Measurements from ENCODE around the gene IP6K3. TPM values are rescaled to one million over a fixed set of nuclear protein-coding genes. Genes with fewer than 3 reads are reported as not detected.

IP6K3 gene
- total and polyA plus RNA-seq, 2 donors (not counting 1 experiment from before 2014, with no cell fraction given): not detected

GRCh38 chr6:33785778-33786177 lies 39.1 kb upstream of the IP6K3 start:
- Histone ChIP-seq H4K20me1 (ENCODE audit: control insufficient read depth, insufficient read depth, low read length, poor library complexity, severe bottlenecking) (peaks cover 69% of the 10 kb centered on the region), H2AFZ (ENCODE audit: insufficient read depth, low read depth, low read length, poor library complexity, severe bottlenecking) (no peak overlapping the region), H3K27me3 (replicated peaks in 1 of 4; ENCODE audit: control extremely low read depth in 1 of 4, control insufficient read depth in 3 of 4, insufficient read depth in 4 of 4, low read length in 3 of 4) (no peaks in the 10 kb centered on the region), H3K4me1 (ENCODE audit: control insufficient read depth in 2 of 2, insufficient read depth in 2 of 2, low read length in 2 of 2) (peaks cover 34 to 37% of the 10 kb centered on the region in 2 donors), H3K4me2 (replicated peaks; ENCODE audit: low read depth, low read length, poor library complexity, severe bottlenecking) (no peak overlapping the region), H3K79me2 (ENCODE audit: control insufficient read depth, insufficient read depth, low read length) (peaks cover 69% of the 10 kb centered on the region), H3K36me3 (replicated peaks in 1 of 2; ENCODE audit: control extremely low read depth in 1 of 2, control insufficient read depth in 1 of 2, extremely low read depth in 1 of 2, insufficient read depth in 2 of 2, low read length in 1 of 2) (peaks cover 2 to 46% of the 10 kb centered on the region in 2 experiments), H3K27ac (ENCODE audit: low read length in 2 of 2) (peak overlapping the region in 1 of 2 donors; percentile 21), H3K4me3 (ENCODE audit: control extremely low read depth in 1 of 5, extremely low read depth in 1 of 5, insufficient read depth in 1 of 5, low read depth in 2 of 5, low read length in 4 of 5) (no peak overlapping the region), H3K9ac (ENCODE audit: low read length) (no peak overlapping the region), H3K9me3 (ENCODE audit: control extremely low read depth in 1 of 3, control insufficient read depth in 2 of 3, insufficient read depth in 1 of 3, low read length in 2 of 3) (no peaks in the 10 kb centered on the region)
- Mint-ChIP-seq H3K4me1 (peaks cover 49% of the 10 kb centered on the region), H3K9me3 (ENCODE audit: insufficient read depth) (no peaks in the 10 kb centered on the region), H3K27me3 (no peaks in the 10 kb centered on the region), H3K4me3 (no peak overlapping the region), H3K27ac (no peak overlapping the region)
- WGBS (ENCODE audit: insufficient coverage): 100% methylated on average over 1 of the region's 3 CpGs
- no peak for TF ChIP-seq EZH2 (IDR thresholded peaks at IDR 0.05; ENCODE audit: borderline replicate concordance, insufficient read depth, low read depth, low read length, poor library complexity, severe bottlenecking)
- no peak for TF ChIP-seq CTCF (IDR thresholded peaks at IDR 0.05)
- ChIA-PET CTCF (interaction anchor here (5.6 kb wide), 1 partner anchor 15 kb away, joined by 48 read pairs; no protein-coding TSS in a partner anchor), POLR2A (no interaction called here)
- DNase-seq (no peak), ATAC-seq (ENCODE audit: low read depth) (no peak)
- intact Hi-C loops (cut with micrococcal nuclease): loop anchor here (5.0 kb wide), 2 partner anchors 393 to 462 kb away; partner anchors contain the start of genes KIFC1 and SMIM29

- no peak overlapping the region for H3K4me3 ChIP-seq (ENCODE audit: control extremely low read depth in 1 of 5, extremely low read depth in 1 of 5, insufficient read depth in 1 of 5, low read depth in 2 of 5, low read length in 4 of 5)
- DNase-seq (no peak), ATAC-seq (ENCODE audit: low read depth) (no peak)
- Mint-ChIP-seq H3K9me3 (ENCODE audit: insufficient read depth) (no peaks in the 10 kb centered on the region), H3K4me1 (peaks cover 46% of the 10 kb centered on the region), H3K4me3 (no peak overlapping the region), H3K27ac (no peak overlapping the region), H3K27me3 (no peaks in the 10 kb centered on the region)
- H3K9me3 ChIP-seq (ENCODE audit: control extremely low read depth in 1 of 3, control insufficient read depth in 2 of 3, insufficient read depth in 1 of 3, low read length in 2 of 3): no peaks in the 10 kb centered on the region
- peaks cover 79% of the 10 kb centered on the region for H3K79me2 ChIP-seq (ENCODE audit: control insufficient read depth, insufficient read depth, low read length)
- 94% methylated on average over 13 of the region's 13 CpGs for WGBS (ENCODE audit: insufficient coverage)
- no peak for TF ChIP-seq CTCF (IDR thresholded peaks at IDR 0.05)
- TF ChIP-seq EZH2 (IDR thresholded peaks at IDR 0.05; ENCODE audit: borderline replicate concordance, insufficient read depth, low read depth, low read length, poor library complexity, severe bottlenecking): no peak
- H3K27me3 ChIP-seq (replicated peaks in 1 of 4; ENCODE audit: control extremely low read depth in 1 of 4, control insufficient read depth in 3 of 4, insufficient read depth in 4 of 4, low read length in 3 of 4): no peaks in the 10 kb centered on the region
- no peak overlapping the region for H2AFZ ChIP-seq (ENCODE audit: insufficient read depth, low read depth, low read length, poor library complexity, severe bottlenecking)
- H3K9ac ChIP-seq (ENCODE audit: low read length): no peak overlapping the region
- no peak overlapping the region for H3K27ac ChIP-seq (ENCODE audit: low read length in 2 of 2)
- ChIA-PET CTCF (interaction anchor here (5.6 kb wide), 1 partner anchor 14 kb away, joined by 48 read pairs; no protein-coding TSS in a partner anchor), POLR2A (no interaction called here)
- H3K4me2 ChIP-seq (replicated peaks; ENCODE audit: low read depth, low read length, poor library complexity, severe bottlenecking): no peak overlapping the region
- H3K36me3 ChIP-seq (replicated peaks in 1 of 2; ENCODE audit: control extremely low read depth in 1 of 2, control insufficient read depth in 1 of 2, extremely low read depth in 1 of 2, insufficient read depth in 2 of 2, low read length in 1 of 2): peaks cover 2 to 56% of the 10 kb centered on the region in 2 experiments
- intact Hi-C loops (cut with micrococcal nuclease): loop anchor here (5.0 kb wide), 2 partner anchors 392 to 463 kb away; partner anchors contain the start of genes KIFC1 and SMIM29
- peaks cover 34 to 37% of the 10 kb centered on the region in 2 donors for H3K4me1 ChIP-seq (ENCODE audit: control insufficient read depth in 2 of 2, insufficient read depth in 2 of 2, low read length in 2 of 2)
- peaks cover 79% of the 10 kb centered on the region for H4K20me1 ChIP-seq (ENCODE audit: control insufficient read depth, insufficient read depth, low read length, poor library complexity, severe bottlenecking)
These were observed 38.1 kb upstream of the IP6K3 start for GRCh38 chr6:33784787-33785186.
